Measurements from ENCODE around the gene RIPPLY2.
A peak's percentile ranks its signal among the peaks of the same experiment; 100 is the strongest.

DNA sequence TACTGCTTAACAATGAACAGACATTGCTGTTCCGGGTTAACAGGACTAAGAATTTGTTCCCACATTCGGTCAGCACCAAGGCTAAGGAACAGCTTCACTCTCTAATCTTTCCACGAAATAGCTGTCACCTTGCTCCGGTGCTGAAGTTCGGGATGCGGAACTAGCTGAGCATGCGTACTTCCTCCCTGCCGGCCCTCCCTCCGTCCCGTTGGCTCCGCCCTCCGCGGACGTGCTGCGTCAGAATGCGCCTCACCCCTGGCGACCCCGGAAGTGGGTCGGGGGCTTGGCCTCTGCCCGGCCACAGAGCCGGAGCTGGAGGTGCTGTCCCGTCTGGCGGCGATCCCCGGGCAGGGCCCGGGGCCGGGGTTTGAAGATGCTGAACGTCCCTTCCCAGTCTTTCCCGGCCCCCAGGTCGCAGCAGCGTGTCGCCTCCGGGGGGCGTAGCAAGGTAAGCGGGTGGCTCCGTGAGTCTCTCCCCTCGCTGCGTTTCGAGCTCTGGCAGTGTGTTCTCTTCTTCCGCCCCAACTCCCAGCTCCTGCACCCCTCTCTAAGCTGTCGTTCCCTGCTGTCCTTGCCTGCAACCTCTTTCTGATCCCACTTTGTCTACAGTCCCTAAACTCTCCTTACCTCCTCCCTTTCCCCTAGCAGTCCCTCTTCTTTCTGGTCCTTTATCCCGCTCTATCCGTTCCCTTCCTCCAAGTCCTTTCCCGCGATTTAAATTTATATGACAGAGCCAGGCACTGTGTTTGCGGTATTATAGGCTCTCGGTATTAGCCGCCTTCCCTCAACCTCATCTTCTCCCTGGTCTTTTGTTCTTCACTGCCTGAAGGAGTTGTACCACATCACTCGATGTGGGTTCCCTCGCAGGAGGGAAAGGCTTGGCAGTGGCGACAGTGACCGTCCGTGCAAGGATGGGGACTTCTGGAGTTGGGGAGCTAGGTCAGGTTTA lies 6.5 kb downstream of the RIPPLY2 start, which contains the start of gene CYB5R4:
- TF ChIP-seq, protein P1, sequence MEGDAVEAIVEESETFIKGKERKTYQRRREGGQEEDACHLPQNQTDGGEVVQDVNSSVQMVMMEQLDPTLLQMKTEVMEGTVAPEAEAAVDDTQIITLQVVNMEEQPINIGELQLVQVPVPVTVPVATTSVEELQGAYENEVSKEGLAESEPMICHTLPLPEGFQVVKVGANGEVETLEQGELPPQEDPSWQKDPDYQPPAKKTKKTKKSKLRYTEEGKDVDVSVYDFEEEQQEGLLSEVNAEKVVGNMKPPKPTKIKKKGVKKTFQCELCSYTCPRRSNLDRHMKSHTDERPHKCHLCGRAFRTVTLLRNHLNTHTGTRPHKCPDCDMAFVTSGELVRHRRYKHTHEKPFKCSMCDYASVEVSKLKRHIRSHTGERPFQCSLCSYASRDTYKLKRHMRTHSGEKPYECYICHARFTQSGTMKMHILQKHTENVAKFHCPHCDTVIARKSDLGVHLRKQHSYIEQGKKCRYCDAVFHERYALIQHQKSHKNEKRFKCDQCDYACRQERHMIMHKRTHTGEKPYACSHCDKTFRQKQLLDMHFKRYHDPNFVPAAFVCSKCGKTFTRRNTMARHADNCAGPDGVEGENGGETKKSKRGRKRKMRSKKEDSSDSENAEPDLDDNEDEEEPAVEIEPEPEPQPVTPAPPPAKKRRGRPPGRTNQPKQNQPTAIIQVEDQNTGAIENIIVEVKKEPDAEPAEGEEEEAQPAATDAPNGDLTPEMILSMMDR (IDR thresholded peaks at IDR 0.05; ENCODE audit: low read depth, low read length): peak; percentile 33
- TF ChIP-seq POLR2A (IDR thresholded peaks at IDR 0.05; ENCODE audit: extremely low read depth, insufficient read length): peak; percentile 95

Data from NB4 (cell line).